Measurements from ENCODE around the gene BCL2L12.

DNA sequence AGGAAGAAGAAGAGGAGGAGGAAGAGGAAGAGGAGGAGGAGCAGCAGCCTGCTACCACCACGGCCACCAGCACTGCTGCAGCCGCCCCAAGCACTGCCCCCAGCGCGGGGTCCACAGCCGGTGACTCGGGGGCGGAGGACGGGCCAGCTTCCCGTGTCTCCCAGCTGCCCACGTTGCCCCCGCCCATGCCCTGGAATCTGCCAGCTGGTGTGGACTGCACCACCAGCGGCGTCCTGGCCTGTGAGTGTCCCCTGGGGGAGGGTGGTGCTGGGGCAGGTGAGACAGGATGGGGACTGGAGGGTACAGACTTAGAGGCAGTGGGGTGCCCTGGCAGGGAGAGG is 12.3 kb upstream of the BCL2L12 start:
- TF ChIP-seq CTCF (IDR thresholded peaks at IDR 0.05), result no peak
- no peak for TF ChIP-seq POLR2A (IDR thresholded peaks at IDR 0.05)
